ENCODE measurements around the gene VLDLR.

The VLDLR gene

DNA sequence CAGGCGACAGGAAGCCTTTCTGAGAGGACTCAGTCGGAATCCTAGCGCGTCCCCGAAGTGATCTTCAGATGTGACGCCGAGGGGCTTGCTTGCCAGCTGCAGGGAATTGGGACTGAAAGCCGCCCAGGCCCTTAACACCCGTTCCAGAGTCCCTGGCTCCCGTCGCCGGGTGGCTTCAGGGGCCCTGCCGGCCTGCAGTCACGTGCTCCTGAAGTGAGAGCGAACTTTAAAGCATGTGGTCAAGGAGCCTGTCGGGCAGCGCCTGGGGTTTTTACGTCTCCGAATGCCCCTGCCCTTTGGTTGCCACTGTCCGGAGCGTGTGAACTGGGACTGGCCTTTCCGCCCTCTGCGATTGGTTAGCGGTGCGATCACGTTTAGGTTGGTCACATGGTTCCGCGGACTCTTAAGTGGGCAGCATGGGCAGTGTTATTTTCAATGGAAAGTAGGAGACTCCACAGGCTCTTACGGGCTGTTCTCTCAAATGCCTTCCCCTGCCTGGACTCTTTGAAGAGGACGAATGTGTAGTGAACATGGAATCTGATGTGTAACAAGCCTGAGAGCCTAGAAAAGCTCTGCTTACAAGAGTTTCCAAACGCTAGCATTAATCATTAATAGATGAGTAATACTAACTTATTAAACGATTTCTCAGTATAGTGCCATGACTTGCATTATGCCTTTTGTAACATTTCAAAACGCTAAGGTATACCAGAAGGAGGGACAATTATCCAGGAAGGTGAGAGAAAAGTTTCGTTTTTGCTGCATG, 1.9 kb downstream of the VLDLR start:
- Histone ChIP-seq H3K4me3 (ENCODE audit: low read depth, low read length) (peak overlapping the region; percentile 86), H3K27me3 (ENCODE audit: control insufficient read depth, insufficient read depth, low read length) (peaks cover 24% of the 10 kb centered on the region), H3K4me1 (ENCODE audit: control insufficient read depth, insufficient read depth, low read length) (peaks cover 11% of the 10 kb centered on the region), H3K36me3 (ENCODE audit: control insufficient read depth, insufficient read depth, low read length) (no peaks in the 10 kb centered on the region), H3K9me3 (ENCODE audit: control insufficient read depth, insufficient read depth, low read length) (no peaks in the 10 kb centered on the region), H3K9ac (ENCODE audit: low read depth, low read length) (no peak overlapping the region)

DNA sequence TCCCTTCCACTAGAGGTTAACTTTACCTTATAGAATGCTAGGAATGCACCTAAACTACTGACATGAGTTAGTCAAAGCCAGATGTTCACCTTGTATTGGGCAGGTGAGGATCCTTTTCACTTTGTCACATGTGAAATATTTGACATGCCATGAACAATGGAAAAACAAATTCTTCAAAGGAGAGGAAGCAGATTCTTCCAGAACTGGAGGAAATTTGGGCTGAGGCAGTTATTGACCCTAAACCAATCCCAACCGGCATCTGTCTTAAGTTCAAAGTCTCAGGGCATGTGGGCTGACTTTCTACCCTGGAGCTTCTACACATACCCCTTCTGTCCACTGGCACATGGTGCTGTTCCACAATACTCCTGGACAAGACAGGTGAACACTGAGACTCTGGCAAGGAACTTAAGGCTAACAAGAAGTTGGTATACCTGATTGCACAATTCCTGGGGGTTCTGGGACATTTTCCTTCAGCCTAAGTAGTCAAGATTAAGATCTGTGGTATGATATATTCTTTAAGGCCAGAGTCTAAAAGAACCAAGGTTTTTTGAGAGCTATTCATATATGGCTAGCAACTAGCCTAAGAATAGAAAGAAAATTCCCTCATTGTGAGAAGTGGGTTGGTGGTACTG, 2.6 kb downstream of the VLDLR start:
- peaks cover 14% of the 10 kb centered on the region for H3K4me1 ChIP-seq (ENCODE audit: control insufficient read depth, insufficient read depth, low read length)
- peaks cover 24% of the 10 kb centered on the region for H3K27me3 ChIP-seq (ENCODE audit: control insufficient read depth, insufficient read depth, low read length)
- H3K9me3 ChIP-seq (ENCODE audit: control insufficient read depth, insufficient read depth, low read length): no peaks in the 10 kb centered on the region
- peak overlapping the region; percentile 86 for H3K4me3 ChIP-seq (ENCODE audit: low read depth, low read length)
- no peak overlapping the region for H3K9ac ChIP-seq (ENCODE audit: low read depth, low read length)
- H3K36me3 ChIP-seq (ENCODE audit: control insufficient read depth, insufficient read depth, low read length): no peaks in the 10 kb centered on the region

DNA sequence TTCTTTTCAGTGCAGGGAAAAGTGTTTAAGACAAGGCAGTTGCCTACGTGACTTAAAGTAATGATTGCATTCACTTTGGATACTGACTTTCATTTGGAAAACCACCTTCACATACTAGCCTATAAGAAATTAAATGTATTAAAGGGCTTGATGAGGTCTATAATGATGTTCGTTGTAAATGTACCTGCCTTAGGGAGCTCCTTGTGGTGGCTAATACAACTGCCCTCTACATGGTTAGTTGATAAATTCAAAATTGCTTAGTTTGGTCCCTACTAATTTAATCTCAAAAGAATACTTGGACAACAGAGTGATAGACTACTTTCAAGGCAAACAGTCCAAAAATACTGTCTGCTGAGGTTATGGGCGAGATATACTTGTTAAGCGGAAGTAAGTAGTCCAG, 3.8 kb downstream of the VLDLR start:
- Histone ChIP-seq H3K4me1 (ENCODE audit: control insufficient read depth, insufficient read depth, low read length) (peaks cover 16% of the 10 kb centered on the region), H3K27me3 (ENCODE audit: control insufficient read depth, insufficient read depth, low read length) (peaks cover 14% of the 10 kb centered on the region), H3K36me3 (ENCODE audit: control insufficient read depth, insufficient read depth, low read length) (no peaks in the 10 kb centered on the region), H3K4me3 (ENCODE audit: low read depth, low read length) (no peak overlapping the region), H3K9me3 (ENCODE audit: control insufficient read depth, insufficient read depth, low read length) (no peaks in the 10 kb centered on the region), H3K9ac (ENCODE audit: low read depth, low read length) (no peak overlapping the region)

DNA sequence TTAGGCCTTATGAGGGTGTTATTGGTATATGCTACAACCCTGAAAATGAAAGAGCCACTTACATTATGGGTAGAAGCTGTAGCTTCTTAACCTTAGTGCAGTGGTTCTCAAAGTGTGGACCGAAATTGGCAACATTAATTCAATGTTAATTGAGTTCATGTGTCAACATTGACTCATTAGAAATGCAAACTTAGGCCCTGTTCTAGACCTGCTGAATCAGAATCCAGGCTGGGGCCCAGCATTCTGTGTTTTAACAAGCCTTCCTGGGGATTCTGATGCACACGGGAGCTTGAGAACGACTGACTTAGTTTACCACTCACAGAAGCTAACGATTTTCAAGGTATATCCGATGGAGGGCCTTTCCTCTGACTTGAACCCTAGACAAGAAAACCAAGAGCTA, 7.3 kb downstream of the VLDLR start:
- Histone ChIP-seq H3K9me3 (ENCODE audit: control insufficient read depth, insufficient read depth, low read length) (no peaks in the 10 kb centered on the region), H3K36me3 (ENCODE audit: control insufficient read depth, insufficient read depth, low read length) (no peaks in the 10 kb centered on the region), H3K4me1 (ENCODE audit: control insufficient read depth, insufficient read depth, low read length) (peaks cover 8% of the 10 kb centered on the region), H3K4me3 (ENCODE audit: low read depth, low read length) (no peak overlapping the region), H3K9ac (ENCODE audit: low read depth, low read length) (no peak overlapping the region), H3K27me3 (ENCODE audit: control insufficient read depth, insufficient read depth, low read length) (peaks cover 2% of the 10 kb centered on the region)

DNA sequence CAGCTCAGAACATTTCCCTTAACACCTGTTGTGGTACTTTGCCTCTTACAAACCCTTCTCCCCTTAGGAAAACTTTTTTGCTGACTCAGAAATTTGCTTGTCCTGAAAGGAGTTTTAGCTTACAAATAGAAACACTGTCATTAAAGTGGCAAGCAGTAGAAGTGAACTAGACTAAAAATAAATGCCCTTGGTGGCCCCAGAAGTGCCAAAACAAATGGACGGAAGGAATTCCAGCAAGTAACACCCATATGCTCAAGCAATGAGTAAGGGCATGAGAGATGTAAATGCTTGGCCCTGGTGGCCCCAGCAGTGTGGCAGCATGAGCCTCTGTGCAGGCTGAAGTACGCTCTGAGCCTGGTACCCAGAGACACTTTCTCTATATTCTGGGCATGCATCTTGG, 8.6 kb downstream of the VLDLR start:
- Histone ChIP-seq H3K9me3 (ENCODE audit: control insufficient read depth, insufficient read depth, low read length) (no peaks in the 10 kb centered on the region), H3K4me3 (ENCODE audit: low read depth, low read length) (no peak overlapping the region), H3K27me3 (ENCODE audit: control insufficient read depth, insufficient read depth, low read length) (no peaks in the 10 kb centered on the region), H3K4me1 (ENCODE audit: control insufficient read depth, insufficient read depth, low read length) (peaks cover 8% of the 10 kb centered on the region), H3K36me3 (ENCODE audit: control insufficient read depth, insufficient read depth, low read length) (no peaks in the 10 kb centered on the region), H3K9ac (ENCODE audit: low read depth, low read length) (no peak overlapping the region)

DNA sequence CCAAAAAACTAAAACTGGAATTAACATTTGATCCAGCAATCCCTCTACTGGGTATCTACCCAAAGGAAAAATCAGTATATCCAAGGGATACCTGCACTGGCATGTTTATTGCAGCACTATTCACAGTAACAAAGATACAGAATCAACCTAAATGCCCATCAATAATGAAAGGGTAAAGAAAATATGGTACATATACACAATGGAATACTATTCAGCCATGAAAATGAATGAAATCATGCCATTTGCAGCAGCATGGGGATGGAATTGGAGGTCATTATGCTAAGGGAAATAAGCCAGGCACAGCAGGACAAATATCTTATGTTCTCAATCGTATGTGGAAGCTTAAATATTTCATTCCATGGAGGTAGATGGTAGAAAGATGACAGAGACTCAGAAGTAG, 9.7 kb downstream of the VLDLR start:
- Histone ChIP-seq H3K9ac (ENCODE audit: low read depth, low read length) (no peak overlapping the region), H3K4me1 (ENCODE audit: control insufficient read depth, insufficient read depth, low read length) (peaks cover 8% of the 10 kb centered on the region), H3K27me3 (ENCODE audit: control insufficient read depth, insufficient read depth, low read length) (no peaks in the 10 kb centered on the region), H3K4me3 (ENCODE audit: low read depth, low read length) (no peak overlapping the region), H3K9me3 (ENCODE audit: control insufficient read depth, insufficient read depth, low read length) (no peaks in the 10 kb centered on the region), H3K36me3 (ENCODE audit: control insufficient read depth, insufficient read depth, low read length) (no peaks in the 10 kb centered on the region)

DNA sequence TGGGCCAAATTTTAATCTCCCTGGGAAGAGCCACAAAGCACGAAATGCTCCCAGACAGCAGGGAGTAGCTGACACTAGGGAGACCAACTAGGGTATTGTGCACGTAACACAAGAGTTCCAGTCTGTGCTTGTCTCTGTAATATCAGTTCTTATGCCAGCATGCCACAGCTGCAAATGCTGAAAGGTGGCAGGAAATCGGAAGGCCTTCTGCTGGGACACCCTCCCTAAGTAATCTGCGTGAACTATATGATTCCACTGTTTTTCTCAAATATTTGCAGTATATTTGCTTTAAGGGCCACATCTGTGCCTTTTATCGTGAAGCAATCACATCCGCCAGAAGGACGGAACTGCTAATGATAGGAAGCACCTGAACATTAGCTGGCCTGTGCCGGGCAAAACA, 12.6 kb downstream of the VLDLR start:
- Histone ChIP-seq H3K9ac (ENCODE audit: low read depth, low read length) (no peak overlapping the region), H3K9me3 (ENCODE audit: control insufficient read depth, insufficient read depth, low read length) (no peaks in the 10 kb centered on the region), H3K27me3 (ENCODE audit: control insufficient read depth, insufficient read depth, low read length) (no peaks in the 10 kb centered on the region), H3K36me3 (ENCODE audit: control insufficient read depth, insufficient read depth, low read length) (peaks cover 4% of the 10 kb centered on the region), H3K4me1 (ENCODE audit: control insufficient read depth, insufficient read depth, low read length) (peaks cover 4% of the 10 kb centered on the region), H3K4me3 (ENCODE audit: low read depth, low read length) (no peak overlapping the region)

DNA sequence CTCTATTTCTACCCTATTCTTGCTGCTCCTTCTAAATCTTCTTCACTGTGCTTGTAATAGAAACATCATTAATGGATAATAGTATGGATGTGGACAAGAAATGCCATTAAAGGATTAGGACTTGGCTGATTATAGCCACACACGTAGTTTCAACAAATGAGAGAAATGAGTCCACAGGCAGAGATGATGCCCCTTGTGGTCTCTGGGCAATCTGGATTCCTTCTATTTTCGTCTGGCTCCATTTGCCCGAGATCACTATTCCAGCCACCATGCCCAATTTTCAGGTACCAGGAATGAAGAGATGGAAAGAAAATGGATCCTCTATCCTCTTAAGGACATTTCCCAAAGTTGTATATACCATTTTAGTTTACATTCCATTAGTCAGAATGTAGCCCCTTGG, 13.2 kb downstream of the VLDLR start:
- Histone ChIP-seq H3K9me3 (ENCODE audit: control insufficient read depth, insufficient read depth, low read length) (no peaks in the 10 kb centered on the region), H3K36me3 (ENCODE audit: control insufficient read depth, insufficient read depth, low read length) (peaks cover 7% of the 10 kb centered on the region), H3K9ac (ENCODE audit: low read depth, low read length) (no peak overlapping the region), H3K27me3 (ENCODE audit: control insufficient read depth, insufficient read depth, low read length) (no peaks in the 10 kb centered on the region), H3K4me3 (ENCODE audit: low read depth, low read length) (no peak overlapping the region), H3K4me1 (ENCODE audit: control insufficient read depth, insufficient read depth, low read length) (peaks cover 2% of the 10 kb centered on the region)

DNA sequence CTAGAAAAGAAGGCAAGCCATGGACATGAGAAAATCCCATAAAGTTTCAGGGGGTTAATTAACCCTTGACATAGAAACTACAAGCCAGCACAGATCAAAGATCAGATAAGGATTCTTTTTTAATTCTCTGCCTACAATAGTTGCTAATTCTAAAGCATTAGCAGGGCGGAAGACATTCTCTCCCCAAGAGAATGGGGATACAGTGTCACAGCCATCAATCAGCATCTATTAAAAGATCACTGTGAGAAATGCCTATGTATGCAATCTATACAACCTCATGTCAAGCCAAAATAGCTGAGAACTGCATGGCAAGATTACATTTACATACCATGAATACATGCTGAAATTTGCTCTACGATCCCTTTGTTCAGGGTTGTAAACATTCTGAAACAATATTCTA, 14.3 kb downstream of the VLDLR start:
- Histone ChIP-seq H3K9me3 (ENCODE audit: control insufficient read depth, insufficient read depth, low read length) (no peaks in the 10 kb centered on the region), H3K27me3 (ENCODE audit: control insufficient read depth, insufficient read depth, low read length) (no peaks in the 10 kb centered on the region), H3K36me3 (ENCODE audit: control insufficient read depth, insufficient read depth, low read length) (peaks cover 15% of the 10 kb centered on the region), H3K4me3 (ENCODE audit: low read depth, low read length) (no peak overlapping the region), H3K9ac (ENCODE audit: low read depth, low read length) (no peak overlapping the region), H3K4me1 (ENCODE audit: control insufficient read depth, insufficient read depth, low read length) (peaks cover 2% of the 10 kb centered on the region)

DNA sequence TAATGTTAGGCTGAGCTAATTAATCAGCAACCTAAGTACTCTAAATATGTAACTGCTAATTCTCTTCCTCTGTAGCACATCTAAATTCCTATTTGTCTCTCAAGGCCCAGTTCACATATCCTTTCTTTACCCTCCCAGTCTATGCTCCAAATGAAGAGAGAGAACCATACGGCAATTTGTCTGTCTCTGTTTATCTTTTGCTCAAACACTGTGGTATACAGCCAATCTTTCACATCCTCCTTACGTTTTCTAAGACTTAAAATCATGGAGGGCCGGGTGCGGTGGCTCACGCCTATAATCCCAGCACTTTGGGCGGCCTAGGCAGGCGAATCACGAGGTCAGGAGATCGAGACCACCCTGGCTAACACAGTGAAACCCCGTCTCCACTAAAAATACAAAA, 15.8 kb downstream of the VLDLR start:
- Histone ChIP-seq H3K9ac (ENCODE audit: low read depth, low read length) (no peak overlapping the region), H3K4me1 (ENCODE audit: control insufficient read depth, insufficient read depth, low read length) (peaks cover 2% of the 10 kb centered on the region), H3K27me3 (ENCODE audit: control insufficient read depth, insufficient read depth, low read length) (no peaks in the 10 kb centered on the region), H3K9me3 (ENCODE audit: control insufficient read depth, insufficient read depth, low read length) (no peaks in the 10 kb centered on the region), H3K36me3 (ENCODE audit: control insufficient read depth, insufficient read depth, low read length) (peaks cover 26% of the 10 kb centered on the region), H3K4me3 (ENCODE audit: low read depth, low read length) (no peak overlapping the region)

DNA sequence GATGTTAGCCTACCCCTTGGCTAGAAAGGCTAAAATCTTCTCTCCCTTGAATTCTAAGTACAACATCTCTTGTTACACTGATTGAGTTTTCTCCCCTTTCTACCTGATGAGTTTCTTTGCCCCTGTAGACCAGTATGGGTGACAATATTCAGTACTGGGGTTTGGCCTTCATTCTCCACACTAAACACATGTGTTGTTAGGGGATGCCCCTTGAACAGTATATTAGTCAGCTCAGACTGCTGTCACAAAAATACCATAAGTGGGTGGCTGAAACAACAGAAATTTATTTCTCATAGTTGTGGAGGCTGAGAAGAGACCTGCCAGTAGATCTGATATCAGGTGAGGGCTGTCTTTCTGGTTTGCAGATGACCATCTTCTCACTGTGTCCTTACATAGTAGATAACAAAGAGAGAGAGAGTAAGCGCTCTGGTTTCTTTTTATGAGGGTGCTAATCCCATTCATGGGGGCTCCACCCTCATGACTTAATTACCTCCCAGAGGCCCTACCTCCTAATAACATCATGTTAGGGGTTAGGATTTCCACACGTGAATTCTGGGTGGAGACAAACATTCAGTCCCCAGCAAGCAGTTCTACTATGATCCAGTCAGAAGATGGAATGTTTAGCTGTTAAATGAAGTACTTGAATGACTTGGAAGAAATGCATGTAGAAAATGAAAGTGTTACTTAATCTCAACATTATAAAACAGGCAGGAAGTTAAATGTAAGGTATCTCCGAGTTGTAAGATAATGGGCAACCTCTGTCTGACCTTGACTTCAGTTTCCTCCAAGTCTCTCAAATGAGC, 17.5 kb downstream of the VLDLR start:
- Histone ChIP-seq H3K9ac (ENCODE audit: low read depth, low read length) (no peak overlapping the region), H3K9me3 (ENCODE audit: control insufficient read depth, insufficient read depth, low read length) (no peaks in the 10 kb centered on the region), H3K27me3 (ENCODE audit: control insufficient read depth, insufficient read depth, low read length) (no peaks in the 10 kb centered on the region), H3K4me3 (ENCODE audit: low read depth, low read length) (no peak overlapping the region), H3K4me1 (ENCODE audit: control insufficient read depth, insufficient read depth, low read length) (peaks cover 2% of the 10 kb centered on the region), H3K36me3 (ENCODE audit: control insufficient read depth, insufficient read depth, low read length) (peaks cover 36% of the 10 kb centered on the region)

DNA sequence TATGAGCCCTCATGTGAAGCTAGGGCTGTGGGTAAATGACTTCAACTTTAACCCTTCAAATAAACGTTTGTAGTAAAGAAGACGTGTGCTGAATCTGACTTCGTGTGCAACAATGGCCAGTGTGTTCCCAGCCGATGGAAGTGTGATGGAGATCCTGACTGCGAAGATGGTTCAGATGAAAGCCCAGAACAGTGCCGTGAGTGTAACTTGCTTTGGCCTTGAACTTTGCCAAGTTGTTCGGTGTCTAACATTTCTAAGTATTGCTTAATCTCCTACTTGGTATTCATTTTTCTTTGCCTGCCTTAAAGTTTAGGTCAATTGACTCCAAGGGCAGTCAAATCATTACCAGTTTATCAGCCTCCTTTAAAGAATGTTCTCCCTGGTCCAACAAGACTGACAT, 18.2 kb downstream of the VLDLR start:
- Histone ChIP-seq H3K36me3 (ENCODE audit: control insufficient read depth, insufficient read depth, low read length) (peaks cover 40% of the 10 kb centered on the region), H3K4me1 (ENCODE audit: control insufficient read depth, insufficient read depth, low read length) (no peaks in the 10 kb centered on the region), H3K27me3 (ENCODE audit: control insufficient read depth, insufficient read depth, low read length) (no peaks in the 10 kb centered on the region), H3K4me3 (ENCODE audit: low read depth, low read length) (no peak overlapping the region), H3K9ac (ENCODE audit: low read depth, low read length) (no peak overlapping the region), H3K9me3 (ENCODE audit: control insufficient read depth, insufficient read depth, low read length) (no peaks in the 10 kb centered on the region)

Measured in iPS-15b (cell line).